GM23248 (cell line): Measurements from ENCODE around the gene PPP1R13B. TPM values are rescaled to one million over a fixed set of nuclear protein-coding genes. Genes with fewer than 3 reads are reported as not detected.

Experiments
- DNase-seq: peaks from one replicate; pipeline ENCODE4 v3.0.0-alpha.2; 2015
- H2AFZ ChIP-seq: fragments of 200-600 bp; sonication (generic); 2 replicates; pipeline ENCODE4 v1.6.1; 2016; ENCODE audit warnings: antibody characterized with exemption
- H3F3A ChIP-seq: fragments of 200-600 bp; sonication (generic); 2 replicates; pipeline ENCODE4 v1.6.1; 2016; ENCODE audit warnings: mild to moderate bottlenecking, antibody characterized with exemption, mixed run types; ENCODE audit not compliant: insufficient read depth
- H3K27ac ChIP-seq: fragments of 200-600 bp; sonication (generic); 2 replicates; pipeline ENCODE4 v1.5.1; 2016; ENCODE audit warnings: mild to moderate bottlenecking
- H3K27me3 ChIP-seq: fragments of 200-600 bp; sonication (generic); replicated peaks from 2 replicates; pipeline ENCODE4 v1.6.1; 2016; ENCODE audit warnings: mild to moderate bottlenecking; ENCODE audit not compliant: insufficient read depth
- H3K36me3 ChIP-seq: fragments of 200-600 bp; sonication (generic); 2 replicates; pipeline ENCODE4 v1.6.1; 2016; ENCODE audit warnings: low read depth, mild to moderate bottlenecking
- H3K4me1 ChIP-seq: fragments of 200-600 bp; sonication (generic); 2 replicates; pipeline ENCODE4 v1.6.1; 2016; ENCODE audit warnings: mild to moderate bottlenecking; ENCODE audit not compliant: insufficient read depth
- H3K4me2 ChIP-seq: fragments of 200-600 bp; sonication (generic); one replicate; pipeline ENCODE4 v1.6.1; 2016; ENCODE audit warnings: mild to moderate bottlenecking; ENCODE audit not compliant: unreplicated experiment
- H3K4me3 ChIP-seq: fragments of 200-600 bp; sonication (generic); 2 replicates; pipeline ENCODE4 v1.5.1; 2016; ENCODE audit warnings: mild to moderate bottlenecking
- H3K79me2 ChIP-seq: fragments of 200-600 bp; sonication (generic); 2 replicates; pipeline ENCODE4 v1.6.1; 2016; ENCODE audit warnings: mild to moderate bottlenecking; ENCODE audit not compliant: insufficient read depth
- H3K9ac ChIP-seq: fragments of 200-600 bp; sonication (generic); 2 replicates; pipeline ENCODE4 v1.6.1; 2016; ENCODE audit warnings: mild to moderate bottlenecking
- H3K9me2 ChIP-seq: fragments of 200-600 bp; sonication (generic); 2 replicates; pipeline ENCODE4 v1.6.1; 2016; ENCODE audit warnings: mixed run types, mild to moderate bottlenecking, moderate library complexity; ENCODE audit not compliant: insufficient read depth
- H3K9me3 ChIP-seq: fragments of 200-600 bp; sonication (generic); one replicate; pipeline ENCODE4 v1.6.1; 2017; ENCODE audit warnings: low read depth
- H4K20me1 ChIP-seq: fragments of 200-600 bp; sonication (generic); 2 replicates; pipeline ENCODE4 v1.6.0; 2016; ENCODE audit not compliant: insufficient read depth
- EZH2 ChIP-seq: fragments of 200-600 bp; sonication (generic); IDR thresholded peaks from 2 replicates; pipeline ENCODE4 v1.6.1; 2018; ENCODE audit warnings: antibody characterized with exemption, mild to moderate bottlenecking; ENCODE audit not compliant: insufficient read depth, poor library complexity, severe bottlenecking
- EZH2phosphoT487 ChIP-seq: fragments of 200-600 bp; sonication (generic); IDR thresholded peaks from 2 replicates; pipeline ENCODE4 v1.6.1; 2018; ENCODE audit warnings: antibody characterized with exemption, moderate library complexity, mild to moderate bottlenecking, low read depth; ENCODE audit not compliant: insufficient read depth
- WGBS, 2 experiments: methylation state at CpG; one replicate each; pipeline ENCODE4 v1.1.6; 2015 to 2017; ENCODE audit warnings: low lambda C conversion rate in 2 of 2, low coverage in 1 of 2; ENCODE audit errors: missing lambda C conversion rate in 2 of 2; 5-methylcytosine and 5-hydroxymethylcytosine counted together
- in situ Hi-C: fragments of 300-500 bp; cut with MboI; formaldehyde crosslinking; loops from 2 replicates; pipeline ENCODE4 v1.15.0; 2020
- polyA plus RNA-seq: library from polyadenylated mRNA; unstranded; fragments of >200 nt; fragmentation: Nextera tagmentation; extraction: Ambion mirVana; gene quantifications from 2 replicates; pipeline ENCODE4 v1.2.1, GENCODE V29; 2016
- total RNA-seq: library from RNA; depleted of rRNA; stranded (reverse); fragments of >200 nt; shearing (Covaris generic); gene quantifications from 2 replicates; pipeline ENCODE4 v1.2.3, GENCODE V29; 2014

PPP1R13B gene
- total and polyA plus RNA-seq, 2 experiments from 2014 or later: 2.0 to 4.6 TPM

- Histone ChIP-seq H3F3A (no peaks in the 10 kb centered on the region), H3K4me1 (no peaks in the 10 kb centered on the region), H3K4me2 (no peak overlapping the region), H3K9ac (no peak overlapping the region), H2AFZ (no peak overlapping the region), H3K27me3 (no peaks in the 10 kb centered on the region), H3K9me3 (no peaks in the 10 kb centered on the region), H3K4me3 (no peak overlapping the region), H3K36me3 (no peaks in the 10 kb centered on the region), H3K27ac (no peak overlapping the region), H3K79me2 (no peaks in the 10 kb centered on the region), H3K9me2 (no peaks in the 10 kb centered on the region), H4K20me1 (no peaks in the 10 kb centered on the region)
- in situ Hi-C loops: no loop called here
- WGBS, 2 experiments: 77 to 81% methylated on average over 27 of the region's 27 CpGs
- TF ChIP-seq EZH2 (no peak), EZH2phosphoT487 (no peak)
- DNase-seq: no peak
Observed at GRCh38 chr14:103886304-103887169, 39.2 kb upstream of the PPP1R13B start.

- H2AFZ ChIP-seq: no peak overlapping the region
- no peaks in the 10 kb centered on the region for H3K79me2 ChIP-seq
- in situ Hi-C loops: no loop called here
- no peak overlapping the region for H3K27ac ChIP-seq
- H3K4me3 ChIP-seq: no peak overlapping the region
- no peak overlapping the region for H3K4me2 ChIP-seq
- no peaks in the 10 kb centered on the region for H3K36me3 ChIP-seq
- H3K9me2 ChIP-seq: no peaks in the 10 kb centered on the region
- H3K9ac ChIP-seq: no peak overlapping the region
- H3F3A ChIP-seq: 0 out of 2 replicates have a peak, but pooled peaks cover 2% of the 10 kb centered on the region
- WGBS, 2 experiments: 78 to 79% methylated on average over 14 of the region's 14 CpGs
- no peaks in the 10 kb centered on the region for H4K20me1 ChIP-seq
- DNase-seq: no peak
- no peaks in the 10 kb centered on the region for H3K9me3 ChIP-seq
- no peaks in the 10 kb centered on the region for H3K27me3 ChIP-seq
- TF ChIP-seq EZH2 (no peak), EZH2phosphoT487 (no peak)
- H3K4me1 ChIP-seq: peaks cover 4% of the 10 kb centered on the region; the same call in 1 of the 2 replicates
Observed at GRCh38 chr14:103885509-103885932, 38.1 kb upstream of the PPP1R13B start.

GRCh38 chr14:103884854-103885253, 37.5 kb upstream of the PPP1R13B start:
- WGBS, 2 experiments: 74 to 75% methylated on average over 9 of the region's 9 CpGs
- Histone ChIP-seq H4K20me1 (no peaks in the 10 kb centered on the region), H2AFZ (no peak overlapping the region), H3K36me3 (no peaks in the 10 kb centered on the region), H3K9me2 (no peaks in the 10 kb centered on the region), H3K4me2 (no peak overlapping the region), H3K4me1 (peaks cover 11% of the 10 kb centered on the region; the same call in 1 of the 2 replicates), H3K9me3 (no peaks in the 10 kb centered on the region), H3K79me2 (no peaks in the 10 kb centered on the region), H3F3A (peaks cover 9% of the 10 kb centered on the region; the same call in 1 of the 2 replicates), H3K9ac (no peak overlapping the region), H3K27ac (no peak overlapping the region), H3K4me3 (no peak overlapping the region), H3K27me3 (no peaks in the 10 kb centered on the region)
- no peak for TF ChIP-seq EZH2
- TF ChIP-seq EZH2phosphoT487: no peak
- DNase-seq: no peak
- in situ Hi-C loops: no loop called here

GRCh38 chr14:103883263-103883523, 35.8 kb upstream of the PPP1R13B start:
- no peaks in the 10 kb centered on the region for H3K79me2 ChIP-seq
- H3K36me3 ChIP-seq: no peaks in the 10 kb centered on the region
- TF ChIP-seq EZH2phosphoT487 (no peak), EZH2 (no peak)
- no peak overlapping the region for H2AFZ ChIP-seq
- no peak overlapping the region for H3K4me3 ChIP-seq
- 72 to 80% methylated on average over 3 of the region's 3 CpGs for WGBS, 2 experiments
- H3K27me3 ChIP-seq: no peaks in the 10 kb centered on the region
- H3K4me1 ChIP-seq: peaks cover 12% of the 10 kb centered on the region; the same call in 1 of the 2 replicates
- no peak overlapping the region for H3K4me2 ChIP-seq
- H3K9ac ChIP-seq: no peak overlapping the region
- no peaks in the 10 kb centered on the region for H3K9me3 ChIP-seq
- H3K27ac ChIP-seq: no peak overlapping the region
- H3F3A ChIP-seq: peaks cover 9% of the 10 kb centered on the region; the same call in 1 of the 2 replicates
- DNase-seq: no peak
- in situ Hi-C loops: no loop called here
- no peaks in the 10 kb centered on the region for H3K9me2 ChIP-seq
- no peaks in the 10 kb centered on the region for H4K20me1 ChIP-seq
